Embryonic facial prominence (tissue), 1 donor: ENCODE results near the gene MAMSTR.

Experiments
- DNase-seq: peaks from one replicate; pipeline ENCODE4 v3.0.0-alpha.2; 2016; ENCODE audit errors: extremely low spot score

The MAMSTR gene

GRCh38 chr19:48663667-48664066 is 55.9 kb downstream of the MAMSTR start:
- DNase-seq: no peak
